Inferior parietal cortex (tissue), 1 donor: ENCODE measurements around the gene CUEDC2.
"Not testable (repeated sequence)": the region's sequence is repeated elsewhere in the genome, so short reads cannot be mapped to it uniquely, and the experiment has no call there.

Experiments used
- DNase-seq: peaks from one replicate; pipeline ENCODE4 v3.0.0-alpha.2; 2016; ENCODE audit errors: extremely low spot score

CUEDC2 gene

GRCh38 chr10:102454662-102455487 lies 22.5 kb upstream of the CUEDC2 start:
- not testable (repeated sequence) for DNase-seq

- DNase-seq, result no peak
Measured at GRCh38 chr10:102453502-102453901, 21.1 kb upstream of the CUEDC2 start.

GRCh38 chr10:102452672-102453340 lies 20.4 kb upstream of the CUEDC2 start:
- no peak for DNase-seq

- peak; percentile 9 for DNase-seq
Measured at GRCh38 chr10:102451105-102451969, 19.0 kb upstream of the CUEDC2 start, which contains the start of gene C10orf95. Gene C10orf95 (minus strand): TSS chr10:102451543. CDS start chr10:102451093, 450 bp downstream.

GRCh38 chr10:102450374-102451104 lies 18.2 kb upstream of the CUEDC2 start:
- DNase-seq, result peak; percentile 68

- DNase-seq, result no peak
Measured at GRCh38 chr10:102450124-102450373, 17.7 kb upstream of the CUEDC2 start.

GRCh38 chr10:102449321-102450123 lies 17.1 kb upstream of the CUEDC2 start:
- DNase-seq, result peak; percentile 27

GRCh38 chr10:102444851-102445250 lies 12.5 kb upstream of the CUEDC2 start:
- DNase-seq, result no peak

GRCh38 chr10:102438374-102438773 lies 6.0 kb upstream of the CUEDC2 start:
- no peak for DNase-seq

- no peak for DNase-seq
Measured at GRCh38 chr10:102437515-102437914, 5.1 kb upstream of the CUEDC2 start.

- DNase-seq, result no peak
Measured at GRCh38 chr10:102436312-102436711, 3.9 kb upstream of the CUEDC2 start.

- DNase-seq, result no peak
Measured at GRCh38 chr10:102435529-102436233, 3.3 kb upstream of the CUEDC2 start.

GRCh38 chr10:102435133-102435497 lies 2.7 kb upstream of the CUEDC2 start:
- no peak for DNase-seq

- DNase-seq, result no peak
Measured at GRCh38 chr10:102434394-102435132, 2.2 kb upstream of the CUEDC2 start.

- DNase-seq, result no peak
Measured at GRCh38 chr10:102433619-102434046, 1.3 kb upstream of the CUEDC2 start.

- DNase-seq, result no peak
Measured at GRCh38 chr10:102431452-102432124, 786 bp downstream of the CUEDC2 start.

- DNase-seq, result no peak
Measured at GRCh38 chr10:102429468-102429867, 2.9 kb downstream of the CUEDC2 start.

GRCh38 chr10:102426803-102427287 lies 5.5 kb downstream of the CUEDC2 start:
- DNase-seq, result no peak

GRCh38 chr10:102425444-102425843 lies 6.9 kb downstream of the CUEDC2 start:
- no peak for DNase-seq
